Measurements from ENCODE around the gene GAS6. TPM values are rescaled to one million over a fixed set of nuclear protein-coding genes. Genes with fewer than 3 reads are reported as not detected.

Gene GAS6
- total RNA-seq, 6 experiments from 2014 or later, result 669 to 813 (median 715) TPM

DNA sequence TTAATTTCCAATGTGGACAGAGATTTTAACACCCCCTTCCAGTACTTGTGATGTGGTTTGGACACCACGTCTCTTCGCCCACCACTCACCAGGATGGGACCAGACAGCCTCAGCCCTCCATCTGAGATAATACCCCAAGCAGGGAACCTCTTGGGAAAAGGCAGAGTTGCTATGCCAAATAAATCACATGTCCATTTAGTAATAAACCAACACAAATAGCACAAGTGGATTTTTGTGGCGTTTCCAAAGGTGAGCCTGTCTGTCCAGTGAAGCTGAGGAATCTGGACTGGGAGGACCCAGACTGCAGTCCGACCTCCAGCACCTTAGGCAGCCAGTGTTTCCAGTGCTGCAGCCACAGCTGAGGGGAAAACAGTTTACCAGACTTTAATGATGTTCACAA lies 34.1 kb upstream of the GAS6 start:
- TF ChIP-seq, protein P1, sequence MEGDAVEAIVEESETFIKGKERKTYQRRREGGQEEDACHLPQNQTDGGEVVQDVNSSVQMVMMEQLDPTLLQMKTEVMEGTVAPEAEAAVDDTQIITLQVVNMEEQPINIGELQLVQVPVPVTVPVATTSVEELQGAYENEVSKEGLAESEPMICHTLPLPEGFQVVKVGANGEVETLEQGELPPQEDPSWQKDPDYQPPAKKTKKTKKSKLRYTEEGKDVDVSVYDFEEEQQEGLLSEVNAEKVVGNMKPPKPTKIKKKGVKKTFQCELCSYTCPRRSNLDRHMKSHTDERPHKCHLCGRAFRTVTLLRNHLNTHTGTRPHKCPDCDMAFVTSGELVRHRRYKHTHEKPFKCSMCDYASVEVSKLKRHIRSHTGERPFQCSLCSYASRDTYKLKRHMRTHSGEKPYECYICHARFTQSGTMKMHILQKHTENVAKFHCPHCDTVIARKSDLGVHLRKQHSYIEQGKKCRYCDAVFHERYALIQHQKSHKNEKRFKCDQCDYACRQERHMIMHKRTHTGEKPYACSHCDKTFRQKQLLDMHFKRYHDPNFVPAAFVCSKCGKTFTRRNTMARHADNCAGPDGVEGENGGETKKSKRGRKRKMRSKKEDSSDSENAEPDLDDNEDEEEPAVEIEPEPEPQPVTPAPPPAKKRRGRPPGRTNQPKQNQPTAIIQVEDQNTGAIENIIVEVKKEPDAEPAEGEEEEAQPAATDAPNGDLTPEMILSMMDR (IDR thresholded peaks at IDR 0.05), result no peak
- Mint-ChIP-seq H3K9me3 (peaks cover 10% of the 10 kb centered on the region), H3K4me3 (no peak overlapping the region), H3K36me3 (ENCODE audit: low read depth) (peaks cover 34% of the 10 kb centered on the region), H3K4me1 (ENCODE audit: low read depth) (peaks cover 54% of the 10 kb centered on the region), H3K27me3 (ENCODE audit: insufficient read depth) (peaks cover 2% of the 10 kb centered on the region; the same call in 1 of the 2 replicates), H3K27ac (peak overlapping the region; percentile 98)
- no peak for DNase-seq

DNA sequence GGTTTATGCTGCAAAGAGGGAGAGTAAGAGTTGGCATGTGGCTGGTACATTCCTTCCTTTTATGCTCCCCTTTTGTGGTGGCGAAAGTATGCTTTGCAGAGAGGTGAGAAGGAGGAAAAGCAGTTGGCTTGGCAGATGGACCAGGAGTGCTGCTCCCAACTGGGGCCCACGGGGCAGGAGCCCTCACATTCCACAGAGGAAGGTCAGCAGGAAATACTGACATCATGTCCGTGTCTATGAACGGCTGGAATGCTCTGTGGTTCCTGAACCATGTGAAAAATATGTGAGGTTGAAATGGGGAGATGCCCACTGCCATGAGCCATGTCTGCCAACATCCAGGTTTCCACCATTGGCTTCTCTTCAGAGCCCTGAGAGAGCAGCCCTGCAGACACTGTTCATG lies 33.3 kb upstream of the GAS6 start:
- Mint-ChIP-seq H3K9me3 (peaks cover 18% of the 10 kb centered on the region), H3K36me3 (ENCODE audit: low read depth) (peaks cover 42% of the 10 kb centered on the region), H3K27me3 (ENCODE audit: insufficient read depth) (peaks cover 1% of the 10 kb centered on the region; the same call in 1 of the 2 replicates), H3K4me3 (peak overlapping the region; percentile 65), H3K4me1 (ENCODE audit: low read depth) (peaks cover 46% of the 10 kb centered on the region), H3K27ac (peak overlapping the region; percentile 98)
- DNase-seq, result peak; percentile 97
- TF ChIP-seq, protein P1 (IDR thresholded peaks at IDR 0.05), result no peak

DNA sequence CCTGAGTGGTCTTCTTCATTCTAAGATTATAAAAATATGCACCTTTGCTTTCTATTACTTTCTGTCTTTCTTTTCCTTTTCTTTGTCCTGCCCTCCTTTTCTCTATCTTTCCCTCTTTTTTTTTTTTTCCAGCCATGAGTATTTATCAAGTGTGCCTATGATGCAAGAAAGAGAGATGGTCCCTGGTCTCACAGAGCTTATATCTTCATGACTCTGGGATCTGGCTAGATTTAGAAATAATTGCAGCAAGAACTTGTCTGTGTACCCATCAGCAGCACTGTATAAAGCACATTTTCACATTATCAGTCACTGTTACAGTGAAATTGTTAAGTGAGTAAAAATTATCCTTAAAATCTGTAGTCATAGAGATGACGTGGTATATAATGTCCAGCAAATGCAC lies 31.6 kb upstream of the GAS6 start:
- peaks cover 46% of the 10 kb centered on the region for H3K36me3 Mint-ChIP-seq (ENCODE audit: low read depth)
- H3K27me3 Mint-ChIP-seq (ENCODE audit: insufficient read depth), result peaks cover 1% of the 10 kb centered on the region; the same call in 1 of the 2 replicates
- H3K27ac Mint-ChIP-seq, result peak overlapping the region; percentile 98
- peaks cover 50% of the 10 kb centered on the region for H3K4me1 Mint-ChIP-seq (ENCODE audit: low read depth)
- TF ChIP-seq, protein P1 (IDR thresholded peaks at IDR 0.05), result no peak
- H3K4me3 Mint-ChIP-seq, result no peak overlapping the region
- no peak for DNase-seq
- peaks cover 20% of the 10 kb centered on the region for H3K9me3 Mint-ChIP-seq

DNA sequence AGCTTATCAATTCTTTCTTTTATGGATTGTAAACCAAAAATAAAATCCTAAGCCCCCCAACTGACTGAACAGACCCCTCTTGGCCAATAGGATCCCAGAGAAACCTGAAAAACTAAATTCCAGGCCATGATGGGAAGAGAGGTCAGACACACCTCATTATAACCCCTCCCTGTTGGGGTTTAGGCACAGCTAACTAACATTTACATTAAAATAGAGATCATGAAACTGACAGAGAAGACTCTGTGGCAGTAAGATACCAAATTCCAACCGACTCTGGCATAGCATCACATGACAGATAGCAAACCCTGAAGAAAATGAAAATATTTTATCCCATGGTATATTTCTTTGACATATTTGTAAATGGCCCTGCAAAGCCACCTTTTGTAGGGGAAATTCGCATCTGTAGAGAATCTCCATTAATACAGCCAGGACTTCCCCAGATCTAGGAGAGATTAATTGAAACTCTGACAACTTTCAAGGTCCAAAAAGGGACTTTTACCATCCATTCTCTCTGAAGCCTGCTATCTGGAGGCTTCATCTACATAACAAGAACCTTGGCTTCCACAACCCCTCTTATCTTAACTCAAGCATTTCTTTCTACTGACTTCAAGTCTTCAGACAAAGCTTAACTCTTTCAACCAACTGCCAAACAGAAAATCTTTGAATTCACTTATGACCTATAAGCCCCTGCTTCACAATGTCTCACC lies 27.1 kb upstream of the GAS6 start:
- H3K9me3 Mint-ChIP-seq, result peaks cover 17% of the 10 kb centered on the region
- peaks cover 3% of the 10 kb centered on the region; the same call in 1 of the 2 replicates for H3K27me3 Mint-ChIP-seq (ENCODE audit: insufficient read depth)

DNA sequence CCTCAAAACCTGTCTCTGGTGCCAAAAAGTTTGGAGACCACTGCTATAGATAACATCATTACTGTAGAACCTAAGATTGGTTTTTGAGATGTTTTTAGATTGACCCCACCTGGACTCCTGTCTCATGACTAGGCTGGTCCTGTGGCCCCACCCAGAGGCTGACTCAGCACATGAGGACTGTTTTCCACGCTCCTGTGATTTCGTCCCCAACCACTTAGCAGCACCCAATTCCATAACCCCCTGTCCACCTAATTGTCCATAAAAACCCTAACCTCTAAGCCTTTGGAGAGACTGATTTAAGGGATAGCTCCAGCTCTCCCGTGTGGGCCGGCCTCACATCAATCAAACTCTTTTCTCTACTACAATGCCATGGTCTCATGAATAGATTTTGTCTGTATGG lies 25.6 kb upstream of the GAS6 start:
- DNase-seq, result no peak
- H3K27ac Mint-ChIP-seq, result no peak overlapping the region
- TF ChIP-seq, protein P1 (IDR thresholded peaks at IDR 0.05), result no peak
- peaks cover 33% of the 10 kb centered on the region for H3K4me1 Mint-ChIP-seq (ENCODE audit: low read depth)
- H3K27me3 Mint-ChIP-seq (ENCODE audit: insufficient read depth), result peaks cover 3% of the 10 kb centered on the region; the same call in 1 of the 2 replicates
- no peak overlapping the region for H3K4me3 Mint-ChIP-seq
- peaks cover 17% of the 10 kb centered on the region for H3K9me3 Mint-ChIP-seq
- H3K36me3 Mint-ChIP-seq (ENCODE audit: low read depth), result peaks cover 31% of the 10 kb centered on the region

More for the DNA sequence above, 27.1 kb upstream of the GAS6 start:
- Mint-ChIP-seq H3K27ac (no peak overlapping the region), H3K4me1 (ENCODE audit: low read depth) (peaks cover 45% of the 10 kb centered on the region), H3K36me3 (ENCODE audit: low read depth) (peaks cover 40% of the 10 kb centered on the region), H3K4me3 (no peak overlapping the region)
- TF ChIP-seq, protein P1 (IDR thresholded peaks at IDR 0.05), result no peak
- DNase-seq, result no peak
